Endothelial cell of umbilical vein (primary cell): ENCODE results near the gene ANKRD12. TPM values are rescaled to one million over a fixed set of nuclear protein-coding genes. Genes with fewer than 3 reads are reported as not detected.

Source experiments
- BruUV-seq: library from RNA; stranded (reverse); fragments of 400-500 nt; replicated peaks from 2 replicates; lab custom pipeline; 2021; lab: Mats Ljungman, UMichigan
- CTCF ChIA-PET: fragments of 300-600, 350-600 bp; sonication (Branson Sonifier 250); formaldehyde crosslinking; loops from one replicate; lab custom pipeline; 2021; ENCODE audit warnings: antibody characterized with exemption, inconsistent platforms; lab: Charles Lee
- POLR2A ChIA-PET: fragments of 300-600, 350-600 bp; sonication (Branson Sonifier 250); formaldehyde crosslinking; loops from one replicate; lab custom pipeline; 2021; ENCODE audit warnings: antibody characterized with exemption, inconsistent platforms; lab: Charles Lee
- DNase-seq: peaks from one replicate; pipeline ENCODE4 v3.0.0-alpha.2; 2011; ENCODE audit warnings: low read depth, low spot score
- FAIRE-seq: peaks from 2 replicates; lab custom pipeline; 2011; peaks lifted over from hg19 to GRCh38; lab: Jason Lieb, UNC
- H2AFZ ChIP-seq: 2 replicates; pipeline ENCODE4 v1.6.0; 2012; ENCODE audit warnings: low read depth, low read length, control low read depth, inconsistent platforms
- H3K27ac ChIP-seq: 2 replicates; pipeline ENCODE4 v1.5.1; 2011; ENCODE audit warnings: low read depth, mild to moderate bottlenecking, control low read depth, low read length, moderate library complexity; ENCODE audit not compliant: insufficient read depth
- H3K27me3 ChIP-seq, 2 experiments: 2 replicates each; pipeline versions ENCODE4 v1.6.0 to v1.6.1; 2011; ENCODE audit warnings: low read length in 2 of 2, mixed read lengths in 1 of 2; ENCODE audit not compliant: control insufficient read depth in 2 of 2, insufficient read depth in 2 of 2
- H3K36me3 ChIP-seq, 2 experiments: 2 replicates in 1 of 2; 3 replicates in 1 of 2; pipeline ENCODE4 v1.5.1; 2011; ENCODE audit warnings: low read length in 2 of 2, mild to moderate bottlenecking in 1 of 2, moderate library complexity in 1 of 2; ENCODE audit not compliant: control insufficient read depth in 2 of 2, insufficient read depth in 2 of 2; ENCODE audit errors: extremely low read depth in 1 of 2
- H3K4me1 ChIP-seq: 3 replicates; pipeline ENCODE4 v1.5.1; 2011; ENCODE audit warnings: mild to moderate bottlenecking, low read length; ENCODE audit not compliant: control insufficient read depth, insufficient read depth; ENCODE audit errors: extremely low read depth
- H3K4me2 ChIP-seq: 2 replicates; pipeline ENCODE4 v1.6.1; 2011; ENCODE audit warnings: low read length, control low read depth, mixed read lengths; ENCODE audit not compliant: insufficient read depth
- H3K4me3 ChIP-seq, 3 experiments: fragments of 200-600 bp in 1 of 3; sonication (generic), shearing (Covaris generic) in 1 of 3; replicated peaks in 1 of 3; 2 replicates each; pipeline ENCODE4 v1.5.1; 2011 to 2016; ENCODE audit warnings: control low read depth in 3 of 3, low read length in 3 of 3, mild to moderate bottlenecking in 2 of 3, inconsistent platforms in 1 of 3, low read depth in 1 of 3, moderate library complexity in 1 of 3; ENCODE audit not compliant: insufficient read depth in 1 of 3
- H3K79me2 ChIP-seq: 2 replicates; pipeline ENCODE4 v1.6.0; 2012; ENCODE audit warnings: low read length, inconsistent platforms; ENCODE audit not compliant: control insufficient read depth, insufficient read depth
- H3K9ac ChIP-seq: replicated peaks from 2 replicates; pipeline ENCODE3; 2011; ENCODE audit warnings: low read length, control low read depth; ENCODE audit not compliant: insufficient read depth; ENCODE audit errors: extremely low read depth
- H3K9me1 ChIP-seq: replicated peaks from 3 replicates; pipeline ENCODE4 v1.6.0; 2011; ENCODE audit warnings: mild to moderate bottlenecking, low read length; ENCODE audit not compliant: control insufficient read depth, insufficient read depth; ENCODE audit errors: extremely low read depth
- H3K9me3 ChIP-seq: replicated peaks from 2 replicates; pipeline ENCODE4 v1.5.1; 2012; ENCODE audit warnings: low read length, inconsistent platforms; ENCODE audit not compliant: control insufficient read depth, insufficient read depth
- H4K20me1 ChIP-seq: replicated peaks from 2 replicates; pipeline ENCODE3; 2011; ENCODE audit warnings: mild to moderate bottlenecking, low read length; ENCODE audit not compliant: control insufficient read depth, insufficient read depth; ENCODE audit errors: extremely low read depth
- CTCF ChIP-seq, 2 donors: IDR thresholded peaks; 1 replicate in 1 of 2; 2 replicates in 1 of 2; pipeline ENCODE4 v1.5.1; 2011; ENCODE audit warnings: low read length in 2 of 2, mild to moderate bottlenecking in 2 of 2, moderate library complexity in 2 of 2, control low read depth in 1 of 2, inconsistent platforms in 1 of 2, low read depth in 1 of 2; ENCODE audit not compliant: insufficient read depth in 1 of 2; ENCODE audit errors: extremely low read depth in 1 of 2
- EZH2 ChIP-seq: IDR thresholded peaks from 2 replicates; pipeline ENCODE4 v1.6.1; 2012; ENCODE audit warnings: borderline replicate concordance, low read depth, mild to moderate bottlenecking, moderate library complexity, low read length, inconsistent platforms; ENCODE audit not compliant: severe bottlenecking
- GATA2 ChIP-seq: IDR thresholded peaks from 2 replicates; pipeline ENCODE4 v1.7.0; 2011; ENCODE audit warnings: low read depth, mild to moderate bottlenecking, moderate library complexity, mixed read lengths, low read length; ENCODE audit not compliant: insufficient read length, insufficient read depth
- JUN ChIP-seq: IDR thresholded peaks from 2 replicates; pipeline ENCODE4 v1.6.1; 2011; ENCODE audit warnings: borderline replicate concordance, low read depth; ENCODE audit not compliant: insufficient read length, insufficient read depth
- MAX ChIP-seq: IDR thresholded peaks from 2 replicates; pipeline ENCODE4 v1.6.1; 2011; ENCODE audit not compliant: insufficient read depth, insufficient read length
- MYC ChIP-seq: IDR thresholded peaks from one replicate; pipeline ENCODE4 v1.6.1; 2011; ENCODE audit warnings: mild to moderate bottlenecking, low read depth, low read length
- POLR2A ChIP-seq: IDR thresholded peaks from 2 replicates; pipeline ENCODE4 v1.6.1; 2012; ENCODE audit warnings: low read depth, mild to moderate bottlenecking, control low read depth, low read length
- POLR2AphosphoS5 ChIP-seq: IDR thresholded peaks from 2 replicates; pipeline ENCODE4 v1.6.1; 2012; ENCODE audit warnings: low read depth, mild to moderate bottlenecking, control low read depth, low read length, moderate library complexity; ENCODE audit not compliant: insufficient read depth
- dilution Hi-C: fragments of 300-500 bp; cut with MboI; formaldehyde crosslinking; loops from one replicate; pipeline ENCODE4 v1.15.0; 2019; ENCODE audit warnings: low sequenced_read_pairs; ENCODE audit not compliant: extremely low pct_ligation_motif_present
- intact Hi-C: fragments of 100-400 bp; cut with micrococcal nuclease; formaldehyde crosslinking; loops from one replicate; pipeline ENCODE4 v1.10.0; 2022
- polyA plus RNA-seq, 4 experiments: library from polyadenylated mRNA; depleted of rRNA in 3 of 4; stranded (reverse) in 3 of 4; unstranded in 1 of 4; fragments of >200 nt; gene quantifications; 2 replicates each; pipeline versions ENCODE4 v1.2.1 to v1.2.3, GENCODE V29; 2011 to 2012; ENCODE audit warnings: missing spikeins in 1 of 4
- total RNA-seq: library from RNA; stranded (reverse); gene quantifications from 2 replicates; pipeline ENCODE4 v1.2.3, GENCODE V29; 2021

ANKRD12 gene
- total and polyA plus RNA-seq, 2 donors (not counting 3 experiments of a cell fraction or from before 2014, with no cell fraction given) = 1.5 to 25.4 TPM

- peak overlapping the region; percentile 84 for H3K9ac ChIP-seq
- no peaks in the 10 kb centered on the region for H3K9me1 ChIP-seq
- CTCF ChIA-PET = interaction anchor here (0.8 to 3.1 kb wide), 11 partner anchors 10 to 411 kb away, joined by 3 to 23 read pairs (median 4); partner anchors contain the start of gene ANKRD12
- H3K36me3 ChIP-seq = peaks cover 0 to 2% of the 10 kb centered on the region in 2 experiments
- H3K4me1 ChIP-seq = peaks cover 46% of the 10 kb centered on the region
- TF ChIP-seq EZH2 (no peak), GATA2 (no peak), MYC (no peak), POLR2AphosphoS5 (no peak), POLR2A (peak; percentile 15), CTCF (IDR thresholded peaks at IDR 0.05; ENCODE audit: extremely low read depth in 1 of 2, insufficient read depth in 1 of 2, low read depth in 1 of 2, low read length in 2 of 2) (no peak), MAX (no peak), JUN (no peak)
- H2AFZ ChIP-seq = no peak overlapping the region
- peak overlapping the region; percentile 69 to 98 (median 92) for H3K4me3 ChIP-seq
- H3K27me3 ChIP-seq = no peaks in the 10 kb centered on the region
- H3K79me2 ChIP-seq = peaks cover 68% of the 10 kb centered on the region
- no peaks in the 10 kb centered on the region for H3K9me3 ChIP-seq
- dilution Hi-C loops = no loop called here
- FAIRE-seq = no peak
- peak overlapping the region; percentile 99 for H3K4me2 ChIP-seq
- peak overlapping the region; percentile 95 for H3K27ac ChIP-seq
- peaks cover 6% of the 10 kb centered on the region for H4K20me1 ChIP-seq
- POLR2A ChIA-PET = interaction anchor here (0.7 kb wide), 1 partner anchor 30 kb away, joined by 5 read pairs; no protein-coding TSS in a partner anchor
- BruUV-seq = no TSS peak
- intact Hi-C loops = loop anchor here (5.0 kb wide), 1 partner anchor 228 kb away; the partner anchor contains the start of gene TWSG1
- peak; percentile 31 for DNase-seq
Observed at GRCh38 chr18:9104244-9104901, 32.2 kb upstream of the ANKRD12 start.
